H9 (cell line): Measurements from ENCODE around the gene GGACT. TPM values are rescaled to one million over a fixed set of nuclear protein-coding genes. Genes with fewer than 3 reads are reported as not detected.

Experiments used
- DNase-seq: peaks from one replicate; pipeline ENCODE4 v3.0.0-alpha.2; 2017
- H2AFZ ChIP-seq: one replicate; pipeline ENCODE4 v1.6.1; 2013; ENCODE audit warnings: mild to moderate bottlenecking, low read length, control low read depth, moderate library complexity
- H2AK5ac ChIP-seq: 2 replicates; pipeline ENCODE4 v1.6.1; 2013; ENCODE audit warnings: low read length, control low read depth, mixed read lengths; ENCODE audit not compliant: insufficient read length
- H2BK120ac ChIP-seq: one replicate; pipeline ENCODE4 v1.6.1; 2013; ENCODE audit warnings: low read depth, mild to moderate bottlenecking, low read length, control low read depth, inconsistent platforms; ENCODE audit not compliant: poor library complexity, severe bottlenecking
- H2BK12ac ChIP-seq: 2 replicates; pipeline ENCODE4 v1.6.1; 2013; ENCODE audit warnings: low read length, control low read depth, mixed read lengths, low read depth; ENCODE audit not compliant: insufficient read length
- H2BK15ac ChIP-seq: 2 replicates; pipeline ENCODE4 v1.6.1; 2013; ENCODE audit warnings: low read depth, low read length, control low read depth
- H2BK20ac ChIP-seq: one replicate; pipeline ENCODE4 v1.6.1; 2013; ENCODE audit warnings: low read depth, mild to moderate bottlenecking, low read length, control low read depth, inconsistent platforms; ENCODE audit not compliant: poor library complexity, severe bottlenecking
- H2BK5ac ChIP-seq: 2 replicates; pipeline ENCODE4 v1.6.1; 2013; ENCODE audit warnings: low read length, control low read depth, mixed read lengths; ENCODE audit not compliant: insufficient read length
- H3K14ac ChIP-seq: 2 replicates; pipeline ENCODE4 v1.6.1; 2013; ENCODE audit warnings: low read length, control low read depth; ENCODE audit not compliant: insufficient read depth
- H3K18ac ChIP-seq: 2 replicates; pipeline ENCODE4 v1.6.1; 2013; ENCODE audit warnings: low read depth, mild to moderate bottlenecking, mixed read lengths, low read length, control low read depth; ENCODE audit not compliant: insufficient read length
- H3K23ac ChIP-seq: 2 replicates; pipeline ENCODE4 v1.6.1; 2013; ENCODE audit warnings: low read length, control low read depth, mixed read lengths, low read depth; ENCODE audit not compliant: insufficient read length
- H3K23me2 ChIP-seq: 2 replicates; pipeline ENCODE4 v1.6.1; 2013; ENCODE audit warnings: low read depth, mild to moderate bottlenecking, mixed read lengths, low read length, control low read depth; ENCODE audit not compliant: insufficient read length, poor library complexity, severe bottlenecking
- H3K27ac ChIP-seq: 2 replicates; pipeline ENCODE4 v1.5.1; 2013; ENCODE audit warnings: low read length, control low read depth, mixed read lengths, low read depth; ENCODE audit not compliant: insufficient read length
- H3K27me3 ChIP-seq: 2 replicates; pipeline ENCODE4 v1.6.1; 2013; ENCODE audit warnings: low read length, control low read depth, inconsistent platforms; ENCODE audit not compliant: insufficient read depth
- H3K4ac ChIP-seq: 2 replicates; pipeline ENCODE4 v1.6.1; 2013; ENCODE audit warnings: low read depth, mild to moderate bottlenecking, control low read depth, inconsistent platforms, low read length, moderate library complexity
- H3K4me1 ChIP-seq: 2 replicates; pipeline ENCODE4 v1.6.1; 2013; ENCODE audit warnings: low read length, control low read depth, inconsistent platforms; ENCODE audit not compliant: insufficient read depth
- H3K4me2 ChIP-seq: 2 replicates; pipeline ENCODE4 v1.6.1; 2013; ENCODE audit warnings: low read length, control low read depth, mixed read lengths; ENCODE audit not compliant: insufficient read length, insufficient read depth
- H3K56ac ChIP-seq: 2 replicates; pipeline ENCODE4 v1.6.1; 2013; ENCODE audit warnings: low read depth, mild to moderate bottlenecking, mixed read lengths, low read length, control low read depth; ENCODE audit not compliant: insufficient read length
- H3K79me1 ChIP-seq: 2 replicates; pipeline ENCODE4 v1.6.1; 2013; ENCODE audit warnings: low read depth, mild to moderate bottlenecking, moderate library complexity, low read length, control low read depth, inconsistent platforms; ENCODE audit not compliant: insufficient read depth, poor library complexity, severe bottlenecking
- H3K79me2 ChIP-seq: 2 replicates; pipeline ENCODE4 v1.6.1; 2013; ENCODE audit warnings: low read length, control low read depth, inconsistent platforms; ENCODE audit not compliant: insufficient read depth
- H3K9ac ChIP-seq: 2 replicates; pipeline ENCODE4 v1.6.1; 2013; ENCODE audit warnings: low read length, control low read depth, mixed read lengths; ENCODE audit not compliant: insufficient read length; ENCODE audit errors: extremely low read depth
- H3K9me3 ChIP-seq: one replicate; pipeline ENCODE4 v1.6.1; 2013; ENCODE audit warnings: low read depth, low read length, inconsistent platforms; ENCODE audit not compliant: control insufficient read depth
- H3T11ph ChIP-seq: one replicate; pipeline ENCODE4 v1.6.1; 2013; ENCODE audit warnings: mild to moderate bottlenecking, low read length, control low read depth, inconsistent platforms
- H4K20me1 ChIP-seq: one replicate; pipeline ENCODE4 v1.6.1; 2013; ENCODE audit not compliant: control insufficient read depth, insufficient read length, insufficient read depth
- H4K5ac ChIP-seq: 2 replicates; pipeline ENCODE4 v1.6.1; 2013; ENCODE audit warnings: low read depth, mild to moderate bottlenecking, mixed read lengths, low read length, control low read depth; ENCODE audit not compliant: insufficient read length
- H4K8ac ChIP-seq: replicated peaks from 2 replicates; pipeline ENCODE4 v1.6.1; 2013; ENCODE audit warnings: low read length, control low read depth, mixed read lengths, low read depth; ENCODE audit not compliant: insufficient read length
- H4K91ac ChIP-seq: 2 replicates; pipeline ENCODE4 v1.6.1; 2013; ENCODE audit warnings: low read depth, mild to moderate bottlenecking, moderate library complexity, mixed read lengths, low read length, control low read depth; ENCODE audit not compliant: insufficient read length
- H3K27ac Mint-ChIP-seq, 3 experiments: 2 replicates in 2 of 3; 3 replicates in 1 of 3; pipeline ENCODE4 v1.8.0; 2020 to 2021; ENCODE audit warnings: mixed read lengths in 3 of 3, mild to moderate bottlenecking in 1 of 3, moderate library complexity in 1 of 3
- H3K27me3 Mint-ChIP-seq: 2 replicates; pipeline ENCODE4 v1.8.0; 2021; ENCODE audit warnings: low read depth, mild to moderate bottlenecking, moderate library complexity, mixed read lengths
- H3K36me3 Mint-ChIP-seq, 3 experiments: 2 replicates in 2 of 3; 3 replicates in 1 of 3; pipeline ENCODE4 v1.8.0; 2020 to 2021; ENCODE audit warnings: low read depth in 3 of 3, mixed read lengths in 3 of 3; ENCODE audit not compliant: insufficient read depth in 1 of 3
- H3K4me1 Mint-ChIP-seq, 2 experiments: 2 replicates each; pipeline ENCODE4 v1.8.0; 2020; ENCODE audit warnings: mixed read lengths in 2 of 2
- H3K4me3 Mint-ChIP-seq, 2 experiments: 2 replicates in 1 of 2; 3 replicates in 1 of 2; pipeline ENCODE4 v1.8.0; 2020 to 2021; ENCODE audit warnings: mild to moderate bottlenecking in 2 of 2, mixed read lengths in 2 of 2, moderate library complexity in 1 of 2
- H3K9me3 Mint-ChIP-seq, 2 experiments: 2 replicates in 1 of 2; 3 replicates in 1 of 2; pipeline ENCODE4 v1.8.0; 2020; ENCODE audit warnings: mild to moderate bottlenecking in 2 of 2, mixed read lengths in 2 of 2, moderate library complexity in 1 of 2
- WGBS: extraction: QIAGEN DNeasy Blood & Tissue Kit; methylation state at CpG from one replicate; pipeline ENCODE4 v1.1.7; 2013; ENCODE audit warnings: missing lambda C conversion rate, low lambda C conversion rate, mixed read lengths; ENCODE audit not compliant: insufficient read length; ENCODE audit errors: extremely low coverage; 5-methylcytosine and 5-hydroxymethylcytosine counted together
- total RNA-seq: library from RNA; stranded (reverse); gene quantifications from 2 replicates; pipeline ENCODE4 v1.2.1, GENCODE V29; 2021
- TF ChIP-seq, protein P1 (sequence below): fragments of 200-600 bp; sonication (generic); conservative IDR thresholded peaks from 3 replicates; pipeline ENCODE4 v1.8.0; 2021; ENCODE audit warnings: antibody characterized with exemption, mild to moderate bottlenecking

GGACT gene
- total RNA-seq, 1 experiment from 2014 or later, result 1.3 TPM

DNA sequence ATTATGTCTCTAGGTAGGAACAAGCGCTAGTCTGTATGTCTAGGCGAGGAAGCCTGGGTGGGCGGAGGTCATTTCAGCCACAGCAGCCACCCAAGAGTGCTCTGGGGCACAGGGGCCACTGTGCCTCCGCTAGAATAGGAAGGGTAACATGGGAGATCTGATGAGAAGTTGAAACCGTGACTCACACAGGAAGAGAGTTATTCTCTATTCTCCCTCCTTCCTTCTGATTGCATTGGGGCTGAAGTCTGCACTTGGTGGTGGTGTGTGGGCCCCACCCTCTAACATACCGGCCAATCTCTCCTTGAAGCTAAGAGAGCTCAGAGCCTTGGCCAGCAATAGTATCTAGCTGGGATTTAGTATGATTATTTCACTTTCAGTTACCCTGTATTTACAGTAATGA lies 20.3 kb upstream of the GGACT start:
- Histone ChIP-seq H3K79me2 (no peaks in the 10 kb centered on the region), H3K27ac (no peak overlapping the region), H3T11ph (no peak overlapping the region), H3K9ac (no peak overlapping the region), H2BK5ac (no peak overlapping the region), H3K9me3 (no peaks in the 10 kb centered on the region), H3K4me1 (no peaks in the 10 kb centered on the region), H2AFZ (no peak overlapping the region), H2BK120ac (no peak overlapping the region), H3K23me2 (no peaks in the 10 kb centered on the region), H2BK15ac (no peak overlapping the region), H2BK20ac (no peak overlapping the region), H3K27me3 (no peaks in the 10 kb centered on the region), H3K18ac (no peak overlapping the region), H3K4me2 (no peak overlapping the region), H2BK12ac (no peak overlapping the region), H2AK5ac (no peak overlapping the region), H3K14ac (no peak overlapping the region), H4K20me1 (no peaks in the 10 kb centered on the region), H4K8ac (no peak overlapping the region), H3K79me1 (no peaks in the 10 kb centered on the region), H3K23ac (no peak overlapping the region), H3K4ac (no peak overlapping the region), H3K56ac (no peak overlapping the region), H4K91ac (no peak overlapping the region), H4K5ac (no peak overlapping the region)
- DNase-seq, result no peak
- Mint-ChIP-seq H3K4me1 (no peaks in the 10 kb centered on the region), H3K27ac (0 out of 7 replicates have a peak overlapping the region, but pooled peaks of 1 of the 3 experiments have one; percentile 32), H3K36me3 (peaks cover 0 to 12% (median 10%) of the 10 kb centered on the region in 3 experiments; a peak in 6 of 7 replicates), H3K27me3 (no peaks in the 10 kb centered on the region), H3K9me3 (no peaks in the 10 kb centered on the region), H3K4me3 (no peak overlapping the region)
- TF ChIP-seq, protein P1, sequence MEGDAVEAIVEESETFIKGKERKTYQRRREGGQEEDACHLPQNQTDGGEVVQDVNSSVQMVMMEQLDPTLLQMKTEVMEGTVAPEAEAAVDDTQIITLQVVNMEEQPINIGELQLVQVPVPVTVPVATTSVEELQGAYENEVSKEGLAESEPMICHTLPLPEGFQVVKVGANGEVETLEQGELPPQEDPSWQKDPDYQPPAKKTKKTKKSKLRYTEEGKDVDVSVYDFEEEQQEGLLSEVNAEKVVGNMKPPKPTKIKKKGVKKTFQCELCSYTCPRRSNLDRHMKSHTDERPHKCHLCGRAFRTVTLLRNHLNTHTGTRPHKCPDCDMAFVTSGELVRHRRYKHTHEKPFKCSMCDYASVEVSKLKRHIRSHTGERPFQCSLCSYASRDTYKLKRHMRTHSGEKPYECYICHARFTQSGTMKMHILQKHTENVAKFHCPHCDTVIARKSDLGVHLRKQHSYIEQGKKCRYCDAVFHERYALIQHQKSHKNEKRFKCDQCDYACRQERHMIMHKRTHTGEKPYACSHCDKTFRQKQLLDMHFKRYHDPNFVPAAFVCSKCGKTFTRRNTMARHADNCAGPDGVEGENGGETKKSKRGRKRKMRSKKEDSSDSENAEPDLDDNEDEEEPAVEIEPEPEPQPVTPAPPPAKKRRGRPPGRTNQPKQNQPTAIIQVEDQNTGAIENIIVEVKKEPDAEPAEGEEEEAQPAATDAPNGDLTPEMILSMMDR, result no peak
- WGBS, result no CpG with 5 or more reads among the region's 6 CpGs
